ENCODE measurements around the gene DIP2C. TPM values are rescaled to one million over a fixed set of nuclear protein-coding genes. Genes with fewer than 3 reads are reported as not detected.
"Not testable (repeated sequence)": the region's sequence is repeated elsewhere in the genome, so short reads cannot be mapped to it uniquely, and the experiment has no call there.

Gene DIP2C
- total and polyA plus RNA-seq, 2 donors (not counting 1 experiment from before 2014, with no cell fraction given) = 1.3 to 1.9 TPM

DNA sequence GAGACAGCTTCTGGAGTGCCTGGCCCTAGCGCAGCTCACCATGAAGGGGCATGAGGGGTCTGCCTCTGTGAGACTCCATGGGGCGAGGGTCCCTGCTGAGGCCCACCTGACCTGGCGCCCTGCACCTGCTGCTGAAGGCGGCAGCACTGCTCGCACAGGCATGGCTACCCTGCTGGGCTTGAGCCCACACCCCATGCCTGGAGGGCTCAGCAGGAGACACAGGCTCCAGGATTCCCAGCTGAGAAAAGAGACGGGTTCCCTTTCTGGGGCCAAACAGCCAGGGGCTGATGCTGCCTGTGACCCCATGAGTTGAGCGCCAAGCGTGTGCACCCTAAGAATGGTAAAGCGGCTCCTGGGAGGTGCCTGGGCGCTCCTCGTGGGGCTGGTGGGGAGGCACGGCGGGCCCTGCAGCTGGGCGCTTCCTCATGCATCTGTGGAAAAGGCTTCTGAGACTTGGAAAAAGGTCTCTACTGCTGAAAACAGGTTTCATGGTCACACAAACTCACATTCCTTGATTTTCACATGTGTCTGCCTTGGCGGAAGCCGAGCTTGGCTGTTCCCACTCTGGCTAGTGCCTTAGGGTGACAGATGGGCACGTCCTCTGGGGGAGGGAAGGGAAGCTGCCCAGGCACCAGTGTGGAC lies 320.8 kb downstream of the DIP2C start:
- intact Hi-C loops (cut with micrococcal nuclease) = no loop called here
- no peak for DNase-seq
- no peak overlapping the region for H2AFZ ChIP-seq (ENCODE audit: insufficient read depth, low read depth, low read length, poor library complexity, severe bottlenecking)
- no peak overlapping the region for H3K9ac ChIP-seq (ENCODE audit: low read length)
- no peaks in the 10 kb centered on the region for H3K9me3 Mint-ChIP-seq (ENCODE audit: insufficient read depth)
- no peaks in the 10 kb centered on the region for H3K36me3 ChIP-seq (replicated peaks in 1 of 2; ENCODE audit: control extremely low read depth in 1 of 2, control insufficient read depth in 1 of 2, extremely low read depth in 1 of 2, insufficient read depth in 2 of 2, low read length in 1 of 2)
- ChIA-PET POLR2A (no interaction called here), CTCF (no interaction called here)
- no peak overlapping the region for H3K4me3 ChIP-seq (ENCODE audit: control extremely low read depth in 1 of 5, extremely low read depth in 1 of 5, insufficient read depth in 1 of 5, low read depth in 2 of 5, low read length in 4 of 5)
- no peak for TF ChIP-seq EZH2 (IDR thresholded peaks at IDR 0.05; ENCODE audit: borderline replicate concordance, insufficient read depth, low read depth, low read length, poor library complexity, severe bottlenecking)
- TF ChIP-seq, protein P1, sequence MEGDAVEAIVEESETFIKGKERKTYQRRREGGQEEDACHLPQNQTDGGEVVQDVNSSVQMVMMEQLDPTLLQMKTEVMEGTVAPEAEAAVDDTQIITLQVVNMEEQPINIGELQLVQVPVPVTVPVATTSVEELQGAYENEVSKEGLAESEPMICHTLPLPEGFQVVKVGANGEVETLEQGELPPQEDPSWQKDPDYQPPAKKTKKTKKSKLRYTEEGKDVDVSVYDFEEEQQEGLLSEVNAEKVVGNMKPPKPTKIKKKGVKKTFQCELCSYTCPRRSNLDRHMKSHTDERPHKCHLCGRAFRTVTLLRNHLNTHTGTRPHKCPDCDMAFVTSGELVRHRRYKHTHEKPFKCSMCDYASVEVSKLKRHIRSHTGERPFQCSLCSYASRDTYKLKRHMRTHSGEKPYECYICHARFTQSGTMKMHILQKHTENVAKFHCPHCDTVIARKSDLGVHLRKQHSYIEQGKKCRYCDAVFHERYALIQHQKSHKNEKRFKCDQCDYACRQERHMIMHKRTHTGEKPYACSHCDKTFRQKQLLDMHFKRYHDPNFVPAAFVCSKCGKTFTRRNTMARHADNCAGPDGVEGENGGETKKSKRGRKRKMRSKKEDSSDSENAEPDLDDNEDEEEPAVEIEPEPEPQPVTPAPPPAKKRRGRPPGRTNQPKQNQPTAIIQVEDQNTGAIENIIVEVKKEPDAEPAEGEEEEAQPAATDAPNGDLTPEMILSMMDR (IDR thresholded peaks at IDR 0.05) = no peak
- no peaks in the 10 kb centered on the region for H4K20me1 ChIP-seq (ENCODE audit: control insufficient read depth, insufficient read depth, low read length, poor library complexity, severe bottlenecking)
- H3K27me3 Mint-ChIP-seq = peaks cover 4% of the 10 kb centered on the region
- WGBS (ENCODE audit: insufficient coverage) = 96% methylated on average over 17 of the region's 17 CpGs
- no peaks in the 10 kb centered on the region for H3K79me2 ChIP-seq (ENCODE audit: control insufficient read depth, insufficient read depth, low read length)
- no peaks in the 10 kb centered on the region for H3K27me3 ChIP-seq (replicated peaks in 1 of 4; ENCODE audit: control extremely low read depth in 1 of 4, control insufficient read depth in 3 of 4, insufficient read depth in 4 of 4, low read length in 3 of 4)
- no peak for ATAC-seq (ENCODE audit: low read depth)
- no peak overlapping the region for H3K4me3 Mint-ChIP-seq
- H3K4me1 ChIP-seq (ENCODE audit: control insufficient read depth in 2 of 2, insufficient read depth in 2 of 2, low read length in 2 of 2) = no peaks in the 10 kb centered on the region
- no peak overlapping the region for H3K27ac ChIP-seq (ENCODE audit: low read length in 2 of 2)
- H3K27ac Mint-ChIP-seq = no peak overlapping the region
- H3K4me1 Mint-ChIP-seq = peaks cover 8% of the 10 kb centered on the region
- H3K9me3 ChIP-seq (ENCODE audit: control extremely low read depth in 1 of 3, control insufficient read depth in 2 of 3, insufficient read depth in 1 of 3, low read length in 2 of 3) = no peaks in the 10 kb centered on the region
- no peak overlapping the region for H3K4me2 ChIP-seq (replicated peaks; ENCODE audit: low read depth, low read length, poor library complexity, severe bottlenecking)

DNA sequence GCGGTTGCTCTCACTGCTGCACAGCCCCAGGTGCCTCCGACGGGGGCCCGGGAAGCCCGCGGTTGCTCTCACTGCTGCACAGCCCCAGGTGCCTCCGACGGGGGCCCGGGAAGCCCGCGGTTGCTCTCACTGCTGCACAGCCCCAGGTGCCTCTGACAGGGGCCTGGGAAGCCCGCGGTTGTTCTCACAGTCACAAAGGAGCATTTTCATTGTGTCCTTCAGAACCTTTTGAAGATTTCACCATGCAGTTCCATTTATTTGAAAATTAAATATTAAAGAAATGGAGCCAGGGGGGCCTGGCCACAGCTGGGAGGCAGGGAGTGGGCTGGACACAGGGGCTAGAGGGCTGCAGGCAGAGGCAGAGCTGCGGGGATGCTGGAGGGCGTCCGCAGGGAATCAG lies 321.4 kb downstream of the DIP2C start:
- H4K20me1 ChIP-seq (ENCODE audit: control insufficient read depth, insufficient read depth, low read length, poor library complexity, severe bottlenecking); H3K79me2 ChIP-seq (ENCODE audit: control insufficient read depth, insufficient read depth, low read length); POLR2A ChIA-PET; H3K27ac Mint-ChIP-seq; H3K36me3 ChIP-seq (replicated peaks in 1 of 2; ENCODE audit: control extremely low read depth in 1 of 2, control insufficient read depth in 1 of 2, extremely low read depth in 1 of 2, insufficient read depth in 2 of 2, low read length in 1 of 2); H2AFZ ChIP-seq (ENCODE audit: insufficient read depth, low read depth, low read length, poor library complexity, severe bottlenecking); H3K4me1 ChIP-seq (ENCODE audit: control insufficient read depth in 2 of 2, insufficient read depth in 2 of 2, low read length in 2 of 2); H3K27ac ChIP-seq (ENCODE audit: low read length in 2 of 2); H3K9me3 Mint-ChIP-seq (ENCODE audit: insufficient read depth); intact Hi-C loops (cut with micrococcal nuclease); H3K4me3 ChIP-seq (ENCODE audit: control extremely low read depth in 1 of 5, extremely low read depth in 1 of 5, insufficient read depth in 1 of 5, low read depth in 2 of 5, low read length in 4 of 5); H3K27me3 Mint-ChIP-seq; H3K27me3 ChIP-seq (replicated peaks in 1 of 4; ENCODE audit: control extremely low read depth in 1 of 4, control insufficient read depth in 3 of 4, insufficient read depth in 4 of 4, low read length in 3 of 4); H3K9ac ChIP-seq (ENCODE audit: low read length); DNase-seq; H3K9me3 ChIP-seq (ENCODE audit: control extremely low read depth in 1 of 3, control insufficient read depth in 2 of 3, insufficient read depth in 1 of 3, low read length in 2 of 3); CTCF ChIA-PET; H3K4me3 Mint-ChIP-seq; ATAC-seq (ENCODE audit: low read depth); H3K4me2 ChIP-seq (replicated peaks; ENCODE audit: low read depth, low read length, poor library complexity, severe bottlenecking); H3K4me1 Mint-ChIP-seq: not testable (repeated sequence)
- 96% methylated on average over 3 of the region's 16 CpGs for WGBS (ENCODE audit: insufficient coverage)
